Measurements from ENCODE around the gene PPFIBP1. TPM values are rescaled to one million over a fixed set of nuclear protein-coding genes. Genes with fewer than 3 reads are reported as not detected.
"Not testable (repeated sequence)": the region's sequence is repeated elsewhere in the genome, so short reads cannot be mapped to it uniquely, and the experiment has no call there.

PPFIBP1 gene
- total RNA-seq, 1 donor from 2014 or later = 439 TPM

DNA sequence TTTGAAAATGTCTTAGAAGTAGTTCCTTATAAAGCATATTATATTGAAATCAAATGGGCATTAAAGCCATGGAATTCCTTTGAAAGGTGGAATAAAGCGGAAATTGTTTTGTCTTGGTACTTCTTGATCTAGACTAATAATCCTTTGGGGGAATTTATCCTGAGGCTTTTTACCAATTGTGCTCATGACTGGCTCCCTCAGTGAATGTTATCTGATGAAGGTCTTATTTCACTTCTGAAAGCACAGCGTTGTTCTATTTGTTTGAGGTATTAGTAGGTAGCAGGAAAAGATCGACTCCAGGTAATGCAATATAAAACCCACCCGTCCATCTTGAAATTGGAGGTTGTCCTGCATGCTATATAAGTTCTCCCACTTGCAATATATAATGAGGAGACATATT, 64.8 kb downstream of the PPFIBP1 start:
- DNase-seq (ENCODE audit: low read depth in 2 of 2) = no peak

DNA sequence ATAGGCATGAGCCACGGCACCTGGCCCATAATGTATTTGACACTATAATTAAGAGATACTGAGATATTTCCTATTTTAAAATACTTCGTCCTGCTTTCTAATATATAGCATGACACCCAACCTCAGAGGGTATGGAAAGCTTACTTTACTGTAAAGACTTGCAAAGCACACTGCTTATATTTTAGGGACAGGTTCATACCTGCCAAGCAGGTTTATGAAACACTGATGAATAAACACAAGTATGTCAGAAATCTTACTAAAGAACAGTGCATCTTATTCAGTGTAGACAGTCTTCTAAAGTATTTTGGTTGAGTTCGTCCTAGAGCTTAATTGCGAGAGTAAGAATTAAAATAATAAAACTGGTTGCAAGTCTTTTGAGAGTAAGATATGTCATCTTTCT, 65.4 kb downstream of the PPFIBP1 start:
- no peak for DNase-seq (ENCODE audit: low read depth in 2 of 2)

DNA sequence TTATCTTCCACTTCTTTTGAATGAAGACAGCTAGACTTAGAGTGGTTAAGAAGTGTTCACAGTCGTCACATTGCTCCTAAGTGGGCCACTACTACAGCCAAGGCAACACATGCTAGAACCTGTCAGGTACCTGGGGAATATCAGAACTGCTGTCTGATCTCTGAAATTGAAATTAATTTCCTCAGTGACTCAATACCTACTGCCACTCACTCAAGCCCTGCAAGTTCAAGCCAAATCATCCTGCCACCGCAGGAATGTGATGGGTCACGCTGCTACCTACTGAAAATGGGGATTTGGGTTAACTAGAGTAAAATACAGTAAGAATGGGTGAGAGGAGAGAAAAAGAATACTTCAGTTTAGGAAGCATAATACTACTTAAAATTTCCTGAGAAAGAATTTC, 67.7 kb downstream of the PPFIBP1 start:
- not testable (repeated sequence) for DNase-seq (ENCODE audit: low read depth in 2 of 2)

DNA sequence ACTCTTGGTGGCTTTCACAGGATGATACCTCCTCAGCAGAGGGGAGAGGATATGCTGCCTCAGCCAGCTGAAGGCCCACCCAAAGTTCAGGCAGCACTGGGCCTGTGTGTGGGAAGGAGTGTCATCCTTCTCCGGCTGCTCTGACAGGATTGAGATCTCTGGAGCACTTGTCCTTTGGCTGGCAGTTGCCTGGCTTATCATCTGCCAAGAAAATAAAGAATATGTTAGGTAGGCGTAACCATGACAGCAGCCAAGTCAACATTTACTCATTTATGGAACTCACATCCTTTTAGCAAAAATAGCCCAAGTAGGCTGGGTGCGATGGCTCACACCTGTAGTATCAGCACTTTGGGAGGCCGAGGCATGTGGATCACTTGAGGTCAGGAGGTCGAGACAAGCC, 68.5 kb downstream of the PPFIBP1 start:
- DNase-seq (ENCODE audit: low read depth in 2 of 2) = peak; percentile 76 to 90

DNA sequence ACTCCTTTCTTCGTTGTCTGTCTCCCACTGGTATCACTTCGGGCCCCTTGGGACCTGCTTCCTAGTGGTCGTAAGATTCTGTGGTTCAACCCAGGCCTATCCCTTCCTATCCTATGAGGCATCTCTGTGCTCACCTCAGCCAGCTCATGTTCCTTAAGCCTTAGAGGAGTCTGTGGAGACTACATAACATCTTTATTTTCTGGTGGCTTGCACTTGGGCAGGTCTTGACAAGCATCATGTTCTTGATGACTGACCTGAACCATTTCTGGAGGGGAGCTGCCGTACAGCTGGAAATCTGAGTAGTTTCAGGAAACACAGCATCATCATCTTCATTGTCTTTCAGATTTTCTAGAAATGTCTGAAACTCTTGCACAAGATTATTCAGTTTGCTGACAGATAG, 69.3 kb downstream of the PPFIBP1 start:
- no peak for DNase-seq (ENCODE audit: low read depth in 2 of 2)

DNA sequence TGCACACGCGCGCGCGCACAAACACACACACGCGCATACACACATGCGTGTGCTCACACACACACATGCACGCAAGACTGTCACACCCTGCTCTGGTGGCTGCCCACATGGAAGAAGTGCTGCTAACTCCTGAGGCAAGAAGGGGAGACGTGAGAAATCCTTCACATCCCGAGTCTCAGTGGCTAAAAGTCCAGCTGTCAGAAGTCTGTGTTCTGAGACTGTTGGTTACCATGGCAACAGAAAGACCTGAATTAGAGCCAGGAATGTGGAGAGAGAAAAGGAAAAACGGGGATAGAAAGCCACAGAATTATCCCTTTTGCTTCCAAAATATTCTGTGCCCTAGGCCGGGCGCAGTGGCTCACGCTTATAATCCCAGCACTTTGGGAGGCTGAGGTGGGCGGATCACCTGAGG, 71.2 kb downstream of the PPFIBP1 start:
- DNase-seq (ENCODE audit: low read depth in 2 of 2) = peak; percentile 53 to 78

DNA sequence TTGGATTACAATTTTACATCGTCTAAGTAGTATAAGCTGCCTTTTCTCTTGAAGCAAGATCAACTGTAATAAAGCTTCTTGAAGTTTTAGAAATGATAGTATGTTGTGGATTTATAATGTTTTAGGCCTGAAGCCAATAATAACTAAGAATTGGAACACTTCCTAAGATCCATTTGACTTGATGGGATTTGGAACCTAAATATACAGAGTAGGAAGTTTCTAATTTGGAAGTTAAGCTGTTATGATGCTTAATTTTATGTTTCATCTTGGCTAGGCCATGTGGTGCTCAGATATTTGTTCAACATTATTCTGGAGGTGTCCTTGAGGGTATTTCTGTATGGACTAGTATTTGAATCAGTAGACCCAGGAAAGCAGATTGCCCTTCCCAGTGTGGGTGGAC, 74.9 kb downstream of the PPFIBP1 start:
- DNase-seq (ENCODE audit: low read depth in 2 of 2) = not testable (repeated sequence)

DNA sequence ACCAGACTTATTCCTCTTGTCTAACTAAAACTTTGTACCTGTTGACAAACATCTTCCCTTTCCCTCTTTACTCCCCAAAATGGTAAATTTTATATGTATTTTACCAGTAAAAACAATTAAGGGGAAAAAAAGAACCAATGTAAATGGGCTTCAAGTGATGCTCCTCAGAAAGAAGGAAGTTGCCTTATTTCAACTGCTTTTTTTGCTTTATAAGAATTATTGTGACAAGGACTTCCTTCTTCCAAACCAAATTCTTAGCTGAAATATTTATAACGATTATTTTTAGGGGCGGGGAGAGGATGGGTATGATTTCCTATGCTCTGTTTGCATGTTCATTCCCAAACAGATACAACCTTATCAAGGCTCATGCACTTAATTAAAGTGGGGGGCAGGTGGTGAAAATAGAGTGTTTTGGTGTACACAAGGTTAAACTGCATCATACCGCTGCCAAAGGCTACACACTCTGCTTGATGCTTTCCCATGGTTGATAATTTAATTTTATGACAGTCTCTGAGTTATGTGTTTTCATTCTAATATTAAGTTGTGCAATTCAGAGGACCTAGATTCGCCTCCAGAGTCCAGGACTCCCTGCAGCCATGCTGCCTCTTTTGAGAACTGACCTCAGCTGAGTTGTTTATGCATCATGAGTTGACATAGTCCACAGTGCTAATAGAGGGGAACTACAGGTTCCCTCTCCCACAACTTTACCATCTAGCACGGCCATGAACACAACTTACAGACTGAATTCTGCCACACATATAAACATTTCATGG, 77.2 kb downstream of the PPFIBP1 start:
- DNase-seq (ENCODE audit: low read depth in 2 of 2) = not testable (repeated sequence)

DNA sequence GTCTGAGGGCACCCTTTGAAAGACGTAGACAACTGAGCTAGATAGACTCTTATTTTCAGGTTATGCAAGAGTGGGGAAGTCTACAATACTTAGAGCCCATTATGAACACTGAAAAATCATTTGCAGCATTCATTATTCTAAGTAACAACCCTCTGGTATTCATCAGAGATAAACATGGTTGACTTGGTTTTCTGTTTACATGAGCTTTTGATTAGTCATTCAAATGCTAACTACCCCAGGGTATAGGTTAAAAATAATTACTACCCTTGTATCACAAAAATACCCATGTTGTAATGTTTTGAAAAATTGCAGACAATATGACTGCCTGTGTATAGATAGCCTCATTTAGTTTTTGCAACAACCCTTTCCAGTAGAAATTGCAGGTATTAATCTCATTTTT, 78.5 kb downstream of the PPFIBP1 start:
- no peak for DNase-seq (ENCODE audit: low read depth in 2 of 2)

DNA sequence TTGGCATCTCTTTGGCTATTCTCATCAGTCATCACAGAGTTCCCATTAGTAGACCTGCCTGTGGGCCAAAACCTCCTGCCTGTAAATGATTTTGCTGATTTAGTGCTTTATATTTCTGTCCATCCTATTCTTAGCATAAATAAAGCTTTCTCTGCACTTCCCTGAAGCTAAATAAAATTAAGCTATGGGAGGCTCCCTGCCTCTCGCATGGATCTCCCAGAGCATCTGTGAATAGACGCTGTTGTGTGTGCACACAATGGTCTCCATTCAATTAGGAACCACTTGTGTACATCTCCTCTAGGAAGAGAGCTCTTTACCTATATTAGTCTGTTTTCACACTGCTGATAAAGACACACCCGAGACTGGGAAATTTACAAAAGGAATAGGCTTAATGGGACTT, 80.4 kb downstream of the PPFIBP1 start:
- no peak for DNase-seq (ENCODE audit: low read depth in 2 of 2)

DNA sequence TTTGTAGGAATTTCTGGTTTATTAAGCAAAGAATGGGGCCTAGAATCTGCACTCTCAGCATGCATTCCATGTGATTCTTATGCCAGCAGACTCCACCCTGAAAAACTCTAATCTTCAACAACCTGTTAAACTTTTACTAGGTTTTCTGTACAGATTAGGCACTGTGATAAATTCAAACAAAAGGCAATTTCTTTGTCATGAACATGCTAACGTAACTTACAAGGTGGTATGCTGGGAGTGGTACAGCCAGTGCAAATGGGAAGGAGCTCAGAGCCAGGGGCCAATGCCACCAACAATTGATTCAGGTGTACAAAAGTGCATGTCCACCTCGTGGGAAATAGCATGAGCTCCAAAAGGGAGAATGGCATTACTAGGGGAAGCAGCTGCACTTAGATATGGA, 83.0 kb downstream of the PPFIBP1 start:
- DNase-seq (ENCODE audit: low read depth in 2 of 2) = no peak

DNA sequence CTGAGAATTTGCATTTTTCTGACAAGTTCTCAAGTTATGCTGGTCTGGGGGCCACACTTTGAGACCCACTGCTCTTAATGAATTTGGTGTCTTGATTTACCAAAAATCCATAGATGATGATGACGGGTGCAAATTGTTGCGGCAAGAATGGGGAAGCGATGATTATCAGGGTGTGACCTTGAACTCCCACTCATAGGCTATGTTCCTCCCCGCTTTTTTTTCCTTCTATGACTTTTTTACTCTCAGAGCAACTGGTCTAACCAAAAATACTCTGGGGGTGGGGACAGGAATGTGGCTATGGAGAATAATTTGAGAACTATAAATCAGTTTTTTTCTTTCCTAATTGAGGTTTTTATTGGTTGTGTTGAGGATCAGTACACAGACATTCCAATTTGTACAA, 83.6 kb downstream of the PPFIBP1 start:
- DNase-seq (ENCODE audit: low read depth in 2 of 2) = no peak

DNA sequence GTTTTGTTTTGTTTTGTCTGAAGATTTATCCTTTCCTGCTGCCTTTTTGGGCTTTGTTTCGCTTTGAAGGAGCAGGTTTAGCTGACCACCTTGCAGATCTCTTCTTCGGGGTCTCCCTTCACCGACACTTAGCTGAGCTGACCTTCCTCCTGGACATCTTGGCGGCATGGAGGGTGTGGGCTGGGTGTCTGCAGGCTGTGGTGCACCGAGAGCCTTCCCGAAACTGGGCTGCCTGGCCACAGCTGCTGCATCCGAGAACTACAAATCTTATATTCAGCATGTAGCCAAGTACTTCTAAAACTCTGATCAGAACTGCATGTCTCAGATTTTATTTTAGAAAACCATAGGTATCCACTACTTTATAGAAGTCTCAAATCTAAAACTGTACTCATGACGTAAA, 84.9 kb downstream of the PPFIBP1 start:
- no peak for DNase-seq (ENCODE audit: low read depth in 2 of 2)

DNA sequence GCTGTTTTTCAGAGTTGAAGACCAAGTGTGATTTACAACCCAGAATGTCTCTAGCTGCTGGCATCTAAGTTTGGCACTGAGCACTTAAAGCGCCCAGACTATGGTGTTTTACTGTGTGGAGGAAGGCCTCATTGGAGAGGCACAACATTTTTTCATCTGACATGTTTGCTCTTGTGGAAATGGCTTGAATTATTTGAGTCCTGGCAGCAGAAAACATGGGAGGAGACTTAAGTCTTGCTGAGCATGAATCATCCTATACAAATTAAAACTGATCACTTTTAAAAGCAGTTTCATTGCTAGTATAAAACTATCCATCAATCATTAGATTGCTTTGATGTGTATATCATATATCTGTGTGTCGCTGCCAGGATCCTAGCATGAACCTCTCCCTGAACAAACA, 86.4 kb downstream of the PPFIBP1 start:
- DNase-seq (ENCODE audit: low read depth in 2 of 2) = peak in 1 of 2 donors; percentile 49

DNA sequence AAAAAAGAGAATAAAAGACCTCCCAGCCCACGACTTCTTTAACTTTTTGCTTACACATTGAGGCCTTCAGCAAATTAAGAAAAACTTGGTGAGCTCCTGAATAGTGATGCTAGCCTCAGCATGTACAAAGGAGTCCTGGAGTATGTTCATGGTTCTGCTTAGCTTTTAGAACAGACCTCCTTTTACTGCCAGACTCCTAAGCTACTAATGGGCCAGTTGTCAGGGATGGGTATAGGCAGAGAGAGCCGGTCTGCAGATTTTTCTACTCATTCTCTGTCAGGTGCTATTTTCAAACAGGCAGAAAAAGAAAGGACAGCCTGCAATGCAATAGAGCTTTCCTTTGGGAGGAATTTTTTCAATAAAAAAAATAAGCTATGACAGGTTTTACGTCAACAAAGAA, 90.4 kb downstream of the PPFIBP1 start:
- no peak for DNase-seq (ENCODE audit: low read depth in 2 of 2)

DNA sequence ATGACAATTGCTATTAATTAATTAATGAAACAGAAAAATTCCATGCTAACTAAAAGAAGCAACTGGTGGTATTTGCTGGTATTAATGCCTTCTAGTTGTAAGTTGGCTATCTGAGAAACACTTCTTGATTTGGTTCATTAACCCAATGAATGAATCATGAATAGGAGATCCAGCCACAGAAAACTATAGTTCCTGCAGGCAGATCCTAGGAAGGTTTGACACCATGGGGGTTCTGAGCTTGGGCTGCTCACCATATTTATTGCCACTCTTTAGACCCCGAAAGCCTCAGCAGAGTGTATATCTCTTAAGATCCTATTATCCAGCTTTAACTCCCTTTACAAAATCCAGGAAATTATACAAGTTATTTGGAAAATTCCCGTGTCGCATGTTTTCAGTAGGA, 90.9 kb downstream of the PPFIBP1 start:
- DNase-seq (ENCODE audit: low read depth in 2 of 2) = no peak

DNA sequence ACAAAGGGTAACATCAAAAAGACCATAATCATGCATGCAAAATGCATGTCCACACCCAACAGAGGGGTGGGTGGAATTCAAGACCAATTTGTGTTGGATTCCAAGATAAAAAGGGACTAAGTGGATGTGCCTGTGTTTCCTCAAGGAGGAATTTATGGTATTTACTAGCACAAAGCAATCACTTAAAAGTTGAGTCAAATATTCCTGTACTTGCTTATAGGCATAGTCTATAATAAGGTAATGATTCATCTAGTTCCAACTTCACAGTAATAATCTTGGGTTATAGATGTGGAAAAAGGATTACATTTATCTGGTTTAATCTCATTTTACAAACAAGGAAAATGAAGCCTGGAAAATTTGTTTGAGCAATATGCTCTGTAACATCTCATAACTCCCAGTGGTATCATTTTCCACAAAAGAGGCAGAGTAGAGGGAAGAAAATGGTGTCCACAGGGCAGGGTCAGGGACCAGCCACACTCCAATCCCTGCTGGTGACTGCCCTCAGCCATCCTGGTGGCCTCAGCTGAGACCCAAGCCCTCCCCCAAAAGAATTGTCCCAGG, 91.4 kb downstream of the PPFIBP1 start:
- DNase-seq (ENCODE audit: low read depth in 2 of 2) = peak in 1 of 2 donors; percentile 41

DNA sequence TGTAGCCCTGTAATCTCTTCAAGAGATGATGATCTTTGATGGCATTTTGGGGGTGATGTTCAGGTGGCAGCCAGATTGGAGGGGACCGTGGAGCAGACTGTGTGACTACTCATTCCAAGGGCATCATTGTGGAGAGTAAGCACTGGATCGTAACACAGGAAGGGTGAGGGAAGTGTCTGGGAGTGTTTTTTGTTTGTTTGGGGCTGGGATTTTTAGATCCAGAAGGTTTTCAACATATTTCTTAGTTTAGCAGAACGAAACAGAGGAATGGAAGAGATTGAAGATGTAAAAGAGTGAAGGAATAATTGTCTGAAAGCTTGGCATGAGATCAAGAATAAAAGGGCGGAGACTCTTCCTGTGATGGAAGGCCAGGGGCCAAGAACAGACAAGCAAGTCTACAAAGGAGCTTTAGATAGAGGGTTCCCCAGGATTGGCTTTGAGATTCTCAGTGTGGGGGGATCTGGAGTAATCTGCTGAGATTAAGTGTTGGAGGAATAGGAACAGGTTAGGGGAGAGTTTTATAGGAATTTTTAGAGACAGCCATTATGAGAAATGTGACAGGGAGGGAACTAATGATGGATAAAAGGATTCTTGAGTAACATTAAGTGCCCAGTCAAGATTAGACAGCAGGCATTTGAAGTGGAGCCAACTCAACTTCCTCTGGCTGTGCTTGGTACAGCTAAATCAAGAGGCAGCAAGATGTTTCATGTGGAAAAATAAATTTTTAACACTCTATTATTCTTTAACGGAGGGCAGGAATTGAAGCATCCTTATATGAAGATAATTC, 92.5 kb downstream of the PPFIBP1 start:
- peak in 1 of 2 donors; percentile 39 for DNase-seq (ENCODE audit: low read depth in 2 of 2)

DNA sequence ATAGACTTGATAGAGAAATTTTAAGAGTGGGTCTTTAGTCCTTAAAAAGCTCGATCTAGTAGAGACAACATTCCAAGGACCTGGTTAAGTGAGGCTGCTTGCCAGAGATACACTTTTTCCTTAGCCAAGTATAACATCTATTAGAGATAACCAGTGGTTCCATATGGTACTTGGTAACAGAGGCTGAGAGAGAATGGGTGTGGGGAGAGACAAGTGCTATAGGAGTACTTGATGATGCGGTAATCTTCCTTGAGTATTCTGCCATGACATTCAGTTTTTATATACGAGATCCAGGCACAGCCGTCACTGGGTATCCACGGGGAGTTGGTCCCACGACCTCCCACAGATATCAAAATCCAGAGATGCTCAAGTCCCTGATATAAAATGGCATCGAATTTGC, 94.8 kb downstream of the PPFIBP1 start:
- peak in 1 of 2 donors; percentile 15 for DNase-seq (ENCODE audit: low read depth in 2 of 2)

DNA sequence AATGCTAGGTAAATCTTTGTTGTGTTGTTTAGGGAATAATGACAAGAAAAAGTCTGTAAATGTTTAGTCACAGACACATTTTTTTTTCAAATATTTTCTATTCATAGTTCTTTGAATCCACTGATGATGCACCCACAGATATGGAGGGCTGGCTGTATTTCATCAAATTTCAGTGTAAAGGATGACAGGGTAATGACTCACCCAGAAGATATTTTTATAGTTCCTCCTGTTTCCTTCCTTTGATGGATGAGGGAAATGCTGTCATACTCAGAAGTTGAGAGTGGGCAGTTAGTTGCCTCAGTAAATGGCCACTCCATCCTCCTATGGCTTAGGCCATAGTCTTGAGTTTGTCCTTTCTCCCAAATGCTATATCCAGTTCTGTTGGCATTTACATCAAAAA, 95.3 kb downstream of the PPFIBP1 start:
- DNase-seq (ENCODE audit: low read depth in 2 of 2) = peak; percentile 79 to 92

DNA sequence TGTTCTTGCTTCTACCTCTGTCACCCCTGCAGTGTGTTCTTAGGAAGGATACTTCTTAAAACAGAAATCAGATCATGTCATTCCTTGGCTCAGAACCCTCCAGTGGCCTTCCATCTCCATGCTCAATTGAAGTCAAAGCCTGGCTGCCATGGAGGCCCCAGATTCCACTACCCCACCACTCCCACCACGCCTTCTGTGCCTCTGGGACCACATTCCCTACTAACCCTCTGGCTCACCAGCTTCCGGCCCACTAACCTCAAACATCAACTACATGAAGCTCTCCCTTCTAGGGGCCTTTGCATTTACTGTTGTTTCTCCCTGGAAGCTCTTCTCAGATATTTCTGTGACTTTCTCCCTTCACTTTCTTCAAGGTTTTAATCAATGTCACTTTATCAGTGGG, 96.1 kb downstream of the PPFIBP1 start:
- no peak for DNase-seq (ENCODE audit: low read depth in 2 of 2)

DNA sequence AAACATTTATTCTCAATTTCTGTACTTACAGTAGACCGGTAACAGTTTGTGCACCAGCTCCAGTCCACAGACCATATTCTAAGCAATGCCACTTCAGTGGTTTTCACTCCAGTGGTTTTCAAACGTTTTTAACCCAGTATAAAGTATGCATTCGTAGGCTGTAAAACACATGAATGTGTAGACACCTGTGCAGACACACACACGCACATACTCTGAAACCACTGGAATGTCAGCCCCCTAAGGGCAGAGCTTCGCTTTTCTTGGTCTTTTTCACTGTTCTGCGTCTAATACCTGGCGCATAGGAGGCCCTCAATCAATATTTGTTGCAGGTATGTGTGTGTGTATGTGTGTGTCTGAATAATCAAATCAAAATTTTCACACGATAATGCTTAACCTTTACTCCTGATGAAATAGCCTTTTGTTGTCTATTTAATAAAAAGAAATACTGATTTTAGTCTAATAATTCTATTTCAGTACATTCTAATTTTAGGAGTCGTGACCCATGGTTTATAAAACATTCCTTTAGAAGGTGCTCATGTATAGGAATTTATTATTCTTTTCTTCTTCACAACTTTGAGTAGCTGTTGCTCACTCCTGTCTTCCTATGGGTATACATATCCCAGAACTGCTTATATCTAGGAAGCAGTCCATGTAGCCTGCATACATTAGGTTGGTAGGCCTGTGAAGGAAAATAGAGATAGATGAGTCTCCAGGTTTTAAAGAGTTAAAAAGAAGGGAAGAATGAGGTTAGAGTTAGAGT, 98.6 kb downstream of the PPFIBP1 start:
- DNase-seq (ENCODE audit: low read depth in 2 of 2) = no peak

Measured in dermis microvascular lymphatic vessel endothelial cell (primary cell).